GM18873 (cell line): Measurements from ENCODE around the gene IMP3.

Source experiments
- ATAC-seq: cut with Tn5 transposase; IDR thresholded peaks from one replicate; pipeline ENCODE4 v1.9.1; 2021; ENCODE audit warnings: mild to moderate bottlenecking, moderate library complexity, moderate number of reproducible peaks; ENCODE audit not compliant: unreplicated experiment, low FRiP score

IMP3 gene

GRCh38 chr15:75625542-75626347, 14.3 kb downstream of the IMP3 start, which contains the start of gene SNUPN:
Gene SNUPN (minus strand): TSS chr15:75625725. CDS start chr15:75621051, 4,674 bp downstream.
- peak; percentile 67 for ATAC-seq

- ATAC-seq = no peak
Measured at GRCh38 chr15:75622505-75622904, 17.5 kb downstream of the IMP3 start.

GRCh38 chr15:75620841-75621391, 19.1 kb downstream of the IMP3 start:
- ATAC-seq = no peak

- ATAC-seq = no peak
Measured at GRCh38 chr15:75620058-75620820, 19.8 kb downstream of the IMP3 start.

DNA sequence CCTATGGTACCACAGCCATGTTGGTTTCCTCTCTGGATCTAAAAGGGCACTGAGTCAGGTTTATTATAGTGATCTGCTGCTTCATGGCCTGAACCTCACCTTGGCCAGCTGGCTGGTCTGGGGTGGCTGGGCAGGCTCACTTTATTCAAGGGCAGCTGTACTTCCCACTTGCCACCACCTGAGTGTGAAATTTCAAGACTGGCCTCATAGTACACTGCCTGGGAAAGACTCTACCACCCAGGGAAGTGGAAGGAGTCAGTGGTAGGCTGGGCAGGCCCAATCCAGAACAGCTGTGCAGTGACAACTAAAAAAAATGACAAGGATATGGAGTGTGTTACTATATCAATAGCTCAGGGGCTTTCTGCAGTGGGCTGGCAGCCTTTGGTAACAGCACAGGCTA, 23.3 kb downstream of the IMP3 start:
- no peak for ATAC-seq

GRCh38 chr15:75606711-75607699, 33.0 kb downstream of the IMP3 start:
- ATAC-seq = no peak

DNA sequence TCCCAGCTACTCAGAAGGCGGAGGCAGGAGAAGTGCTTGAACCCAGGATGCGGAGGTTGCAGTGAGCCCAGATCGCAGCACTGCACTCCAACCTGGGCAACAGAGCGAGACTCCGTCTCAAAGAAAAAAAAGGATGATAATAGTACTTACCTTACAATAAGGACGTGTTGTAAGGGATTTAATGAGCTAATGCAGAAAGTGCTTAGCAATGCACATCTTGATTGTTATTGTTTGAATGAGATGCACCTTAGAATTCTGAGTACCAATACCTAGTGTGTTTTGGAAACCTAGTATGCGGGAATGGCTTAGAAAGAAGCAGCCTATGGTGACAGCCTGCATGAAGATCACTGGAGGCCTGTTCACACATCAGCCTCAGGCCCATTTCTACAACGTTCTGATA, 34.0 kb downstream of the IMP3 start:
- ATAC-seq = no peak

DNA sequence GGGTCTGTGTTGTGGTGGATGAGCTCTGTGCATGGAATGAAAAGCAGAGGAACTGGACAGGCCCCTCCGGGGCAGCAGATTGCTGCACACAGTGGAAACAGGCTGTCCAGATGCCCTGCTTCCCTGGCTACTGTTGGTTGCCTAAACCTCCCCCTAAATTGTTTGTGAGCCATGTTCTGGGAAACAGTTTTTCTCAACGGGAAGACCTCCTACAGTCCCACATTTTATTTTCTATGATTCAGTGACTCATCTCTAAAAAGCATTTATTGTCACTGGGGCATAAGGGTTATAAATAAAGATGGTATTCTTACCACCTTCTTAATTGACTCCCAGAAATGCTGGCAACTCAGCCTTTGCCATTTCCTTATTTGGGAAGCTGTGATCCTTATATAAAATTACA, 40.6 kb downstream of the IMP3 start:
- ATAC-seq = no peak

GRCh38 chr15:75598361-75598760, 41.7 kb downstream of the IMP3 start:
- no peak for ATAC-seq

- ATAC-seq = no peak
Measured at GRCh38 chr15:75597667-75598341, 42.2 kb downstream of the IMP3 start.

GRCh38 chr15:75596703-75597345, 43.2 kb downstream of the IMP3 start:
- ATAC-seq = no peak

GRCh38 chr15:75594276-75594675, 45.7 kb downstream of the IMP3 start:
- ATAC-seq = no peak

DNA sequence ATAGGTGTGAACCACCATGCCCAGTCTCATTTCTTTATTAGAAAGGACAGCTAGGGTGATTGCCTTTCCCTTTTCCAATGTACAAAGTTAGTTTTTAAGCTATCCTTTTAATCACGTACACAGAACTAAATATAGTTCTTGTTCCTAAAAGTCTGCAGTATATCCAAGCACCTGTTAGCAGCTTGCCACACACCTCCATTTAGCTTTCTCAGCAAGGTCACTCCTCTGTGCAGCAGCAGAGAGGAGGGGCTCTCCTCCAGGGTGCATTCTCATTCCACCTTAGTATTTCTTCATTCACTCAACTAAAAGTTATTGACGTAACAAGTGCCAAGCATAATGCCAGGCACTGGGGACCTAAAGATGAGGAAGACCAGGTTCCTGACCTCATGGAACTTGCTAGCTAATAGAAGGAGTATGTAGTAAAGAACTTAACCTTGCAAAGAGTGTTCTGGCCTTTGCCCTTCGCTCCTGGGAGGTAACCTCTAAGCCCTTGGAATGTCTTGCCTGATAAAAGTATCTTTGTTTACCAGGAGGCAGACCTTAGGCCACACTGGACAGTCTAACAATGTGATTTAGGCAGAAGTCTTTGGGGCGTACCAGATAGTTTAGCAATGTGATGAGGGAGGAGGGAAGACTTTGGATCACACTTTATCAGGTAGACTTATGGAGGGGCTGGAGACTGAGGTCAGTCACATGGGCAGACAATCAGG, 48.2 kb downstream of the IMP3 start:
- ATAC-seq = no peak

- no peak for ATAC-seq
Measured at GRCh38 chr15:75590239-75590638, 49.8 kb downstream of the IMP3 start.
